Measurements from ENCODE around the gene KCNMB3. TPM values are rescaled to one million over a fixed set of nuclear protein-coding genes. Genes with fewer than 3 reads are reported as not detected.

The KCNMB3 gene
- total RNA-seq, 6 donors from 2014 or later: 1.3 to 3.1 (median 2.0) TPM

DNA sequence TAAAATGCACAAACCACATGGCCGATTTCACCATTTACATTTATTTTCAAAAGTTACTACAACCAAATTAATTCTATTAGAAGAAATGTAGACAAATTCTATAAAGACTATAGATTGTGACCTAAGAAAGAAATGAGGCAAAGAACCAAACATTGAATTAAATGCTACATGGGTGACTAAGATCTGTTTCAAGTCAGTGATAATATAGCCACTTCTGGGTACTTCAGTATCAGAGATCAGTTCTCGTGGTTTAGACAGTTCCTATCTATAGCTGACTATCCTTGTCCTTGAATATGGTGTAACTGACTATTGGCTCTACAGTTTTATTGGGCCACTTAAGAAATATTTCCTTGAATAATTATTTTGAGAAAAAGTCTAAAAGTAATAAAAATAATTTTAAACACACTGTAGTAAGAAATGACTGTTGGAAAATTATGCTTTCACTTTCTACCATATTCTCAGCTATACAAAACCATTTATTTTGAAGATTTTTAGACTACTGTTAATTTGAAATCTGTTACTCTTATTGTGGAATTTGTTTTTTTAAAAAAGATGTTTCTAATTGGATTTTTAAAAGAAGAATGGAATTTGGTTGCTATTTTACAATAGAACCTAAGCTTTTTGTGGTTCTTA is 14.1 kb downstream of the KCNMB3 start:
- no peak overlapping the region for H3K4me3 ChIP-seq
- H3K36me3 ChIP-seq: peaks cover 5 to 23% (median 6%) of the 10 kb centered on the region in 4 donors
- no peaks in the 10 kb centered on the region for H3K27me3 ChIP-seq
- ATAC-seq (ENCODE audit: low FRiP score in 2 of 2) (no peak), DNase-seq (no peak)
- H3K27ac ChIP-seq: no peak overlapping the region
- no peaks in the 10 kb centered on the region for H3K9me3 ChIP-seq
- TF ChIP-seq, protein P1, sequence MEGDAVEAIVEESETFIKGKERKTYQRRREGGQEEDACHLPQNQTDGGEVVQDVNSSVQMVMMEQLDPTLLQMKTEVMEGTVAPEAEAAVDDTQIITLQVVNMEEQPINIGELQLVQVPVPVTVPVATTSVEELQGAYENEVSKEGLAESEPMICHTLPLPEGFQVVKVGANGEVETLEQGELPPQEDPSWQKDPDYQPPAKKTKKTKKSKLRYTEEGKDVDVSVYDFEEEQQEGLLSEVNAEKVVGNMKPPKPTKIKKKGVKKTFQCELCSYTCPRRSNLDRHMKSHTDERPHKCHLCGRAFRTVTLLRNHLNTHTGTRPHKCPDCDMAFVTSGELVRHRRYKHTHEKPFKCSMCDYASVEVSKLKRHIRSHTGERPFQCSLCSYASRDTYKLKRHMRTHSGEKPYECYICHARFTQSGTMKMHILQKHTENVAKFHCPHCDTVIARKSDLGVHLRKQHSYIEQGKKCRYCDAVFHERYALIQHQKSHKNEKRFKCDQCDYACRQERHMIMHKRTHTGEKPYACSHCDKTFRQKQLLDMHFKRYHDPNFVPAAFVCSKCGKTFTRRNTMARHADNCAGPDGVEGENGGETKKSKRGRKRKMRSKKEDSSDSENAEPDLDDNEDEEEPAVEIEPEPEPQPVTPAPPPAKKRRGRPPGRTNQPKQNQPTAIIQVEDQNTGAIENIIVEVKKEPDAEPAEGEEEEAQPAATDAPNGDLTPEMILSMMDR (IDR thresholded peaks at IDR 0.05): no peak
- TF ChIP-seq EP300 (IDR thresholded peaks at IDR 0.05) (no peak), POLR2AphosphoS5 (IDR thresholded peaks at IDR 0.05) (no peak), POLR2A (IDR thresholded peaks at IDR 0.05) (no peak)
- 75 to 87% methylated on average over 2 of the region's 2 CpGs for WGBS, 2 donors
- H3K4me1 ChIP-seq: no peaks in the 10 kb centered on the region

DNA sequence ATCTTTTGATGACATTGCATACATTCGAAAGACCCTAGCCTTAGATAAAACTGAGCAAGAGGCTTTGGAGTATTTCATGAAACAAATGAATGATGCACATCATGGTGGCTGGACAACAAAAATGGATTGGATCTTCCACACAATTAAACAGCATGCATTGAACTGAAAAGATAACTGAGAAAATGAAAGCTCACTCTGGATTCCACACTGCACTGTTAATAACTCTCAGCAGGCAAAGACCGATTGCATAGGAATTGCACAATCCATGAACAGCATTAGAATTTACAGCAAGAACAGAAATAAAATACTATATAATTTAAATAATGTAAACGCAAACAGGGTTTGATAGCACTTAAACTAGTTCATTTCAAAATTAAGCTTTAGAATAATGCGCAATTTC is 16.7 kb downstream of the KCNMB3 start:
- 77 to 79% methylated on average over 4 of the region's 4 CpGs for WGBS, 2 donors
- H3K27ac ChIP-seq: no peak overlapping the region
- no peaks in the 10 kb centered on the region for H3K4me1 ChIP-seq
- TF ChIP-seq POLR2AphosphoS5 (IDR thresholded peaks at IDR 0.05): no peak
- TF ChIP-seq POLR2A (IDR thresholded peaks at IDR 0.05): no peak
- DNase-seq (no peak), ATAC-seq (ENCODE audit: low FRiP score in 2 of 2) (no peak)
- no peaks in the 10 kb centered on the region for H3K27me3 ChIP-seq
- peaks cover 8 to 43% (median 12%) of the 10 kb centered on the region in 4 donors for H3K36me3 ChIP-seq
- no peaks in the 10 kb centered on the region for H3K9me3 ChIP-seq
- no peak overlapping the region for H3K4me3 ChIP-seq

DNA sequence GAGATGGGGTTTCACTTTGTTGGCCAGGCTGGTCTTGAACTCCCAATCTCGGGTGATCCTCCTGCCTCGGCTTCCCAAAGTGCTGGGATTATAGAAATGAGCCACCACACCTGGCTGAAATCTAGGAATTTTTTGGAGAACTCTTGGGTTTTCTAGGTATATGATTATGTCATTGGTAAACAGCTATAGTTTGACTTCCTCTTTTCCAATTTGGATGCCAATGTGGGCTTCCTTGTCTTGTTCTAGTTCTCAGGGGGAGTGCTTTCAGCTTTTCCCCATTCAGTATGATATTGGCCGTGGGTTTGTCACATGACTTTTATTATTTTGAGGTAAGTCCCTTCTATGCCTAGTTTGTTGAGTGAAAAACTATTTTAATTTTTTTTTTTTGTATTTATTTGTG is 17.9 kb downstream of the KCNMB3 start:
- 90 to 98% methylated on average over 3 of the region's 3 CpGs for WGBS, 2 donors
- peaks cover 8 to 44% (median 14%) of the 10 kb centered on the region in 4 donors for H3K36me3 ChIP-seq
- DNase-seq: no peak
- H3K4me3 ChIP-seq: no peak overlapping the region
- no peak for TF ChIP-seq EP300 (IDR thresholded peaks at IDR 0.05)
- TF ChIP-seq, protein P1 (IDR thresholded peaks at IDR 0.05): no peak
- TF ChIP-seq POLR2AphosphoS5 (IDR thresholded peaks at IDR 0.05): no peak
- no peak for TF ChIP-seq POLR2A (IDR thresholded peaks at IDR 0.05)
- no peak for ATAC-seq (ENCODE audit: low FRiP score in 2 of 2)
- no peaks in the 10 kb centered on the region for H3K4me1 ChIP-seq
- no peaks in the 10 kb centered on the region for H3K9me3 ChIP-seq
- no peak overlapping the region for H3K27ac ChIP-seq
- no peaks in the 10 kb centered on the region for H3K27me3 ChIP-seq

DNA sequence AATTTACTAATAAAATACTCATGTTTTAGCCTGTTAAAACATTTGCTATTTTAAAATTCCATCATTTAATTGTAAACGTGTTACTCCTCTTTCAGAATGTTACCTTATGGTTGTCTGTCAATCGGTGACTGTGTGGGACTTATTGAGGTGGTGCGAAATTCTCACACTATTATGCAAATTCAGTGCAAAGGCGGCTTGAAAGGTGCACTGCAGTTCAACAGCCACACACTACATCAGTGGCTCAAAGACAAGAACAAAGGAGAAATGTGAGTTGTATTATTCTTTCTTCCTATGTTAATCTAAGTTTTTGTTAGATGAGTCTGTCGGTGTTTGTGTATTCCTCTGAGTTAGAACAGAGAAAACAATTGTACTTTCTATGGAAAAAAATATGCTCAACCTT is 21.7 kb downstream of the KCNMB3 start:
- Histone ChIP-seq H3K27me3 (no peaks in the 10 kb centered on the region), H3K27ac (no peak overlapping the region), H3K36me3 (peaks cover 8 to 58% (median 11%) of the 10 kb centered on the region in 4 donors), H3K4me1 (no peaks in the 10 kb centered on the region), H3K4me3 (no peak overlapping the region), H3K9me3 (no peaks in the 10 kb centered on the region)
- ATAC-seq (ENCODE audit: low FRiP score in 2 of 2) (no peak), DNase-seq (no peak)
- TF ChIP-seq POLR2A (IDR thresholded peaks at IDR 0.05) (no peak), POLR2AphosphoS5 (IDR thresholded peaks at IDR 0.05) (no peak)
- TF ChIP-seq, protein P1 (IDR thresholded peaks at IDR 0.05): no peak
- 80 to 88% methylated on average over 5 of the region's 5 CpGs for WGBS, 2 donors

DNA sequence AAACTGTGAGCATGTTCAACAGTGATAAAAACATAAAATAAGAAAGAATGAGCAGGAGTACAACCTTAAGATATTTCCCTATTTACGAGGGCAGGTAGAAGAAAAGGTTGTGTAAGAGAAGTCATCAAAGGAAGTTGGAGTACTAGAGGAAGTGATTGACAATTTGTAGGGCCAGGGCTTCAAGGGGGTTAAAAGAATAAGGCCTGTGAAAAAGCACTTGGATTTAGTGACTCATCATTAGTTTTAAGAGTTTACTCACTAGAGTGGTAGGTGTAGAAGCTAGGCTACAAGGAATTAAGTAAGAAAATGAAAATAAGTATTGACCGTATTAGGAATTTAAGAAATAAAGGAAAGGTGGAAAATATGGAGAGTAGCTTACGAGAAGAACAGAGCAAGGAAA is 23.6 kb downstream of the KCNMB3 start:
- no peaks in the 10 kb centered on the region for H3K9me3 ChIP-seq
- ATAC-seq (ENCODE audit: low FRiP score in 2 of 2) (no peak), DNase-seq (no peak)
- H3K27ac ChIP-seq: no peak overlapping the region
- H3K36me3 ChIP-seq: peaks cover 3 to 66% (median 10%) of the 10 kb centered on the region in 4 donors
- H3K4me1 ChIP-seq: no peaks in the 10 kb centered on the region
- WGBS, 2 donors: 51 to 76% methylated on average over 3 of the region's 3 CpGs
- no peak for TF ChIP-seq POLR2AphosphoS5 (IDR thresholded peaks at IDR 0.05)
- TF ChIP-seq, protein P1 (IDR thresholded peaks at IDR 0.05): no peak
- H3K4me3 ChIP-seq: no peak overlapping the region
- no peaks in the 10 kb centered on the region for H3K27me3 ChIP-seq

Data from upper lobe of left lung (tissue), 6 donors.